Sigmoid colon (tissue), 4 donors: ENCODE data around the gene RALA.

Experiments
- POLR2AphosphoS5 ChIP-seq, 4 donors: sonication (generic); formaldehyde crosslinking; IDR thresholded peaks; one replicate each; pipeline ENCODE4 v1.6.1; 2017; ENCODE audit warnings: antibody characterized with exemption in 4 of 4
- TF ChIP-seq, protein P1 (sequence below), 4 experiments: fragments of 450-650 bp in 3 of 4; fragments of 200-600 bp in 1 of 4; IDR thresholded peaks; one replicate each; pipeline ENCODE4 v1.5.1; 2016 to 2019; ENCODE audit warnings: antibody characterized with exemption in 4 of 4, mild to moderate bottlenecking in 3 of 4, moderate library complexity in 2 of 4

DNA sequence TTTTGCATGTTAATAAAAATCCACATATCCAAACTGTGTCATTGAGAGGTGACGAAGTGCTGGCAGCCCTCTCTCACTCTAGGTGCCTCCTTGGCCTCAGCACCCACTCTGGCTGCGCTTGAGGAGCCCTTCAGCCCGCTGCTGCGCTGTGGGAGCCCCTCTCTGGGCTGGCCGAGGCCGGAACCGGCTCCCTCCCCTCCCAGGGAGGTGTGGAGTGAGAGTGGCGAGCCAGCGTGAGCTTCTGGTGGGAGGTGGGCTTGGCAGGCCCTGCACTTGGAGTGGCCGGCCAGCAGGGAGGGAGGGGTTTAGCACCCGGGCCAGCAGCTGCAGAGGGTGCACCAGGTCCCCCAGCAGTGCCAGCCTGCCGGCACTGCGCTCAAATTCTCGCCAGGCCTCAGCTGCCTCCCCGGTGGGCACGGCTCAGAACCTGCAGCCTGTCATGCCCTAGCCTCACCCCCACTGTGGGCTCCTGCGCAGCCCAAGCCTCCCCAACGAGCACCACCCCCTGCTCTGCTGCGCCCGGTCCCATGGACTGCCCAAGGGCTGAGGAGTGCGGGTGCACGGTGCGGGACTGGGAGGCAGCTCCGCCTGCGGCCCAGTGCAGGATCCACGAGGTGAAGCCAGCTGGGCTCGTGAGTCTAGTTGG is 46.0 kb upstream of the RALA start:
- TF ChIP-seq, protein P1, sequence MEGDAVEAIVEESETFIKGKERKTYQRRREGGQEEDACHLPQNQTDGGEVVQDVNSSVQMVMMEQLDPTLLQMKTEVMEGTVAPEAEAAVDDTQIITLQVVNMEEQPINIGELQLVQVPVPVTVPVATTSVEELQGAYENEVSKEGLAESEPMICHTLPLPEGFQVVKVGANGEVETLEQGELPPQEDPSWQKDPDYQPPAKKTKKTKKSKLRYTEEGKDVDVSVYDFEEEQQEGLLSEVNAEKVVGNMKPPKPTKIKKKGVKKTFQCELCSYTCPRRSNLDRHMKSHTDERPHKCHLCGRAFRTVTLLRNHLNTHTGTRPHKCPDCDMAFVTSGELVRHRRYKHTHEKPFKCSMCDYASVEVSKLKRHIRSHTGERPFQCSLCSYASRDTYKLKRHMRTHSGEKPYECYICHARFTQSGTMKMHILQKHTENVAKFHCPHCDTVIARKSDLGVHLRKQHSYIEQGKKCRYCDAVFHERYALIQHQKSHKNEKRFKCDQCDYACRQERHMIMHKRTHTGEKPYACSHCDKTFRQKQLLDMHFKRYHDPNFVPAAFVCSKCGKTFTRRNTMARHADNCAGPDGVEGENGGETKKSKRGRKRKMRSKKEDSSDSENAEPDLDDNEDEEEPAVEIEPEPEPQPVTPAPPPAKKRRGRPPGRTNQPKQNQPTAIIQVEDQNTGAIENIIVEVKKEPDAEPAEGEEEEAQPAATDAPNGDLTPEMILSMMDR (IDR thresholded peaks at IDR 0.05) = no peak
- no peak for TF ChIP-seq POLR2AphosphoS5 (IDR thresholded peaks at IDR 0.05)
